CD14-positive monocyte (primary cell): ENCODE measurements around the gene ZNF454. TPM values are rescaled to one million over a fixed set of nuclear protein-coding genes. Genes with fewer than 3 reads are reported as not detected.

Source experiments
- DNase-seq, 3 donors: peaks; one replicate each; pipeline ENCODE4 v3.0.0-alpha.2; 2011 to 2022
- H2AFZ ChIP-seq: 2 replicates; pipeline ENCODE4 v1.6.0; 2012; ENCODE audit warnings: mild to moderate bottlenecking, low read depth, low read length, inconsistent platforms; ENCODE audit not compliant: insufficient read depth, poor library complexity, severe bottlenecking
- H3K27ac ChIP-seq, 2 donors: 1 replicate in 1 of 2; 2 replicates in 1 of 2; pipeline ENCODE4 v1.5.1; 2012 to 2013; ENCODE audit warnings: low read length in 2 of 2, control low read depth in 1 of 2, inconsistent platforms in 1 of 2, low read depth in 1 of 2, mild to moderate bottlenecking in 1 of 2
- H3K27me3 ChIP-seq, 2 donors: one replicate each; pipeline versions ENCODE4 v1.6.0 to v1.6.1; 2011 to 2013; ENCODE audit warnings: low read length in 2 of 2; ENCODE audit not compliant: control insufficient read depth in 2 of 2, insufficient read depth in 2 of 2
- H3K36me3 ChIP-seq, 2 donors: replicated peaks in 1 of 2; 1 replicate in 1 of 2; 2 replicates in 1 of 2; pipeline versions ENCODE4 v1.5.1 to v1.6.1; 2012 to 2013; ENCODE audit warnings: low read length in 2 of 2, control low read depth in 1 of 2, inconsistent platforms in 1 of 2, mild to moderate bottlenecking in 1 of 2; ENCODE audit not compliant: insufficient read depth in 2 of 2, control insufficient read depth in 1 of 2
- H3K4me1 ChIP-seq, 2 donors: 1 replicate in 1 of 2; 2 replicates in 1 of 2; pipeline versions ENCODE4 v1.5.1 to v1.6.1; 2012 to 2013; ENCODE audit warnings: low read length in 2 of 2, control low read depth in 1 of 2, inconsistent platforms in 1 of 2, mild to moderate bottlenecking in 1 of 2, moderate library complexity in 1 of 2; ENCODE audit not compliant: insufficient read depth in 2 of 2, control insufficient read depth in 1 of 2
- H3K4me2 ChIP-seq: replicated peaks from 2 replicates; pipeline ENCODE3; 2012; ENCODE audit warnings: low read length, moderate library complexity, mild to moderate bottlenecking; ENCODE audit not compliant: poor library complexity, severe bottlenecking; ENCODE audit errors: extremely low read depth
- H3K4me3 ChIP-seq, 3 experiments: fragments of 200-600 bp in 1 of 3; sonication (generic) in 1 of 3; replicated peaks in 1 of 3; 1 replicate in 2 of 3; 2 replicates in 1 of 3; pipeline ENCODE4 v1.5.1; 2011 to 2013; ENCODE audit warnings: low read length in 3 of 3, mild to moderate bottlenecking in 3 of 3, control low read depth in 2 of 3, low read depth in 2 of 3, inconsistent platforms in 1 of 3, moderate library complexity in 1 of 3
- H3K79me2 ChIP-seq: 2 replicates; pipeline ENCODE4 v1.6.0; 2012; ENCODE audit warnings: mild to moderate bottlenecking, control low read depth, inconsistent platforms, low read length, moderate library complexity; ENCODE audit not compliant: insufficient read depth
- H3K9ac ChIP-seq: 2 replicates; pipeline ENCODE4 v1.6.0; 2017; ENCODE audit warnings: low read length, mild to moderate bottlenecking; ENCODE audit not compliant: insufficient read depth, poor library complexity, severe bottlenecking
- H3K9me3 ChIP-seq, 2 donors: replicated peaks in 1 of 2; 1 replicate in 1 of 2; 2 replicates in 1 of 2; pipeline versions ENCODE4 v1.5.1 to v1.6.1; 2012 to 2013; ENCODE audit warnings: low read length in 2 of 2, control low read depth in 1 of 2; ENCODE audit not compliant: control insufficient read depth in 1 of 2, insufficient read depth in 1 of 2
- H4K20me1 ChIP-seq: 2 replicates; pipeline ENCODE4 v1.6.0; 2012; ENCODE audit warnings: mild to moderate bottlenecking, low read length, control low read depth, moderate library complexity; ENCODE audit not compliant: insufficient read depth
- H3K27ac Mint-ChIP-seq, 7 donors: one replicate each; pipeline ENCODE4 v1.8.0; 2020; ENCODE audit warnings: mild to moderate bottlenecking in 7 of 7, mixed read lengths in 7 of 7, moderate library complexity in 6 of 7, inconsistent platforms in 2 of 7
- H3K27me3 Mint-ChIP-seq, 3 donors: one replicate each; pipeline ENCODE4 v1.8.0; 2021 to 2022; ENCODE audit warnings: low read depth in 3 of 3, mild to moderate bottlenecking in 3 of 3, mixed read lengths in 3 of 3, moderate library complexity in 3 of 3, inconsistent platforms in 1 of 3
- H3K36me3 Mint-ChIP-seq, 2 donors: one replicate each; pipeline ENCODE4 v1.8.0; 2020; ENCODE audit warnings: mixed read lengths in 2 of 2, inconsistent platforms in 1 of 2, mild to moderate bottlenecking in 1 of 2
- H3K4me1 Mint-ChIP-seq: one replicate; pipeline ENCODE4 v1.8.0; 2020; ENCODE audit warnings: mild to moderate bottlenecking, mixed read lengths
- H3K4me3 Mint-ChIP-seq, 2 donors: one replicate each; pipeline ENCODE4 v1.8.0; 2020; ENCODE audit warnings: mild to moderate bottlenecking in 2 of 2, mixed read lengths in 2 of 2, moderate library complexity in 1 of 2
- H3K9me3 Mint-ChIP-seq, 7 donors: one replicate each; pipeline ENCODE4 v1.8.0; 2020 to 2022; ENCODE audit warnings: mixed read lengths in 7 of 7, mild to moderate bottlenecking in 6 of 7, moderate library complexity in 6 of 7, inconsistent platforms in 2 of 7
- CTCF ChIP-seq: fragments of 200-600 bp; IDR thresholded peaks from one replicate; pipeline ENCODE4 v1.8.0; 2022; ENCODE audit warnings: antibody characterized with exemption, mild to moderate bottlenecking
- WGBS: methylation state at CpG from one replicate; pipeline ENCODE4 v1.1.5; 2013; ENCODE audit warnings: missing lambda C conversion rate; ENCODE audit not compliant: insufficient coverage; 5-methylcytosine and 5-hydroxymethylcytosine counted together
- intact Hi-C, 2 donors: fragments of 100-400 bp; cut with micrococcal nuclease; formaldehyde crosslinking; loops; one replicate each; pipeline versions ENCODE4 v1.15.0 to v1.15.1; 2023
- polyA plus RNA-seq, 3 donors: library from polyadenylated mRNA; depleted of rRNA in 1 of 3; unstranded in 2 of 3; stranded (reverse) in 1 of 3; fragments of 300-500 nt in 2 of 3; fragments of >200 nt in 1 of 3; fragmentation: Illumina TruSeq in 2 of 3; gene quantifications; 1 replicate in 2 of 3; 2 replicates in 1 of 3; pipeline ENCODE4 v1.2.3, GENCODE V29; 2012 to 2021

The ZNF454 gene
- polyA plus RNA-seq, 3 donors = not detected

GRCh38 chr5:178983728-178984127 is 42.7 kb downstream of the ZNF454 start:
- Histone ChIP-seq H3K27me3 (no peaks in the 10 kb centered on the region), H3K4me2 (no peak overlapping the region), H3K4me1 (no peaks in the 10 kb centered on the region), H3K9me3 (peaks cover 88 to 95% of the 10 kb centered on the region in 2 donors), H3K27ac (no peak overlapping the region), H3K4me3 (no peak overlapping the region), H2AFZ (no peak overlapping the region), H3K9ac (no peak overlapping the region), H4K20me1 (no peaks in the 10 kb centered on the region), H3K79me2 (no peaks in the 10 kb centered on the region), H3K36me3 (no peaks in the 10 kb centered on the region)
- WGBS = 92% methylated on average over 9 of the region's 10 CpGs
- Mint-ChIP-seq H3K27me3 (peaks cover 0 to 2% (median 0%) of the 10 kb centered on the region in 3 donors), H3K27ac (no peak overlapping the region), H3K4me1 (no peaks in the 10 kb centered on the region), H3K4me3 (no peak overlapping the region), H3K9me3 (peaks cover 76 to 97% (median 86%) of the 10 kb centered on the region in 7 donors), H3K36me3 (no peaks in the 10 kb centered on the region)
- TF ChIP-seq CTCF = no peak
- no peak for DNase-seq
- intact Hi-C loops = no loop called here

- intact Hi-C loops = no loop called here
- no peaks in the 10 kb centered on the region for H3K79me2 ChIP-seq
- Mint-ChIP-seq H3K4me3 (no peak overlapping the region), H3K27ac (peak overlapping the region in 1 of 7 donors; percentile 53), H3K4me1 (no peaks in the 10 kb centered on the region), H3K27me3 (peaks cover 0 to 2% (median 0%) of the 10 kb centered on the region in 3 donors), H3K9me3 (peaks cover 77 to 96% (median 87%) of the 10 kb centered on the region in 7 donors), H3K36me3 (no peaks in the 10 kb centered on the region)
- H3K36me3 ChIP-seq = no peaks in the 10 kb centered on the region
- H3K4me3 ChIP-seq = no peak overlapping the region
- no peak overlapping the region for H3K4me2 ChIP-seq
- no peaks in the 10 kb centered on the region for H3K27me3 ChIP-seq
- DNase-seq = no peak
- no peaks in the 10 kb centered on the region for H4K20me1 ChIP-seq
- H3K9me3 ChIP-seq = peaks cover 86 to 95% of the 10 kb centered on the region in 2 donors
- 96% methylated on average over 37 of the region's 37 CpGs for WGBS
- no peak overlapping the region for H2AFZ ChIP-seq
- H3K4me1 ChIP-seq = no peaks in the 10 kb centered on the region
- H3K27ac ChIP-seq = no peak overlapping the region
- no peak for TF ChIP-seq CTCF
- no peak overlapping the region for H3K9ac ChIP-seq
These were observed 43.4 kb downstream of the ZNF454 start for GRCh38 chr5:178984145-178985072.
